NCI-H345 treated with DMSO at 0.1 percent for 48 hours (cell line): ENCODE measurements around the gene PTGES.

Source experiments
- DNase-seq: peaks from one replicate; lab custom pipeline; 2025; ENCODE audit not compliant: unreplicated experiment; lab: John Stamatoyannopoulos, UW

Gene PTGES

DNA sequence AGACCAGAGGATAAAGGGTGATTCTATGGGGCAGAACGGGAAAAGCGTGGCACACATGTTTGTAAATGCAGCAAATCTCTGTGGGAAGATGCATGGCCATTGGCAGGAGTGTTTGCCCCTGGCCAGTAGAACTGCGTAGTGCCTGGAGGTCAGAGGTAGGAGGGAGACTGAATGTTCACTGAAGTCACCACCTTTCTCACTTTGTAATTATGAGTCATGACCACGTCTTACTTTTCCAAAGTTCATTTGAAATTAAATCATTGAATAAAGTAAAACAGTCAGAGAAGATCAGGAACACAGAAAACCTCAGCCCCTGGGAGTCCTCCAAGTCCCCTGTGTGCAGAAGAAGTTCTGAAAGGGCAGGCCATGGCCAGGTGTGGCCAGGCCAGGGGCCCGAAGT lies 4.6 kb downstream of the PTGES start:
- DNase-seq: no peak

DNA sequence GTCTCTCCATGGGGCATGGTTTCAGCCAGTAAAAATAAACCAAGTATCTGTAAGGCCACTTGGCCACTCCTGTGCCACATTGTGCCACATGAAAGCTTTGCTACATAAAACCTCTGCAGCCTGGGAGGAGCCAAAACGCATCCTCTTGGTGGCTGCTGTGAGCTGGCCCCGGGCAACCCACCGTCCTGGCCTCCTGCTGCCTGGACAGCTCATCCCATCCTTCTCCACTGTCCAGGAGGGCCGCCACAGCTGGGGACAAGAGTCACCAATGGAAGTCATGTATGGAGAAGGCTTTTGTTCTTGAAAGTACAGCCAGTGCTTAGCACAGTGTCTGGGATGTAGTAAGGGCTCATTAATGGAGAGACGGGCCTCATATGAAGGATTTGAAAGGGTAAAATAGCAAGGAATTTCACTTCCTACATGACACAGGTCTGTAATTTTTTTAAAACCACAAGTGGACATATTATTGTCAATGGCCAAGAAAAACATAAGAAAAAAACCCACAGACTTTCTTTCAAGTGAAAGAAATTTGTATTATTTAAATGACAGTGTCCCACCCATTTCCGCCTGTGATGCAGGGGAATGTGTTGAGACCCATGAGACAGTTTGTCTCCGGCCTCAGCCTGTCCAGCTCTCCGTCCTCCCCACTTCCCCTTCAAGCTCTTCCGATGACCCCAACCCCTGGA lies 6.6 kb downstream of the PTGES start:
- no peak for DNase-seq

DNA sequence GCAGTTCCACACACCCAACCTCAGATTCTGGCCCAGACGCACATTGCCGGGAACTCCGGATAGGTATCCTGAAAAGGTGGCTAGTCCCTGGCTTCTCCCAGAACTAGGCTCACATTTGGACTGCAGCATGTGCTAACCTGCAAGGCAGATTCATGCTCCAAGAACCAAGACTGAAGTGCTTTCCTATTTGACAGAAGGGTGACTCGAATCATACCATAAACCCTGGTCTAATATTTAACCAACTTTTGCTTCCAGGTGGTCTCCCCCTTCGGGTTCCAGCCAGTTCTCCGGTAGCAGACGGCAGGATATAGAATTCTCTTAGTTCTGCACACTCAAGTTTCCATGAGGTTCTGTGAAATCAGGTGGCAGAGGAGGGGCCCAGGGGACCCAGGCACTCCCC lies 7.6 kb downstream of the PTGES start:
- DNase-seq: no peak

DNA sequence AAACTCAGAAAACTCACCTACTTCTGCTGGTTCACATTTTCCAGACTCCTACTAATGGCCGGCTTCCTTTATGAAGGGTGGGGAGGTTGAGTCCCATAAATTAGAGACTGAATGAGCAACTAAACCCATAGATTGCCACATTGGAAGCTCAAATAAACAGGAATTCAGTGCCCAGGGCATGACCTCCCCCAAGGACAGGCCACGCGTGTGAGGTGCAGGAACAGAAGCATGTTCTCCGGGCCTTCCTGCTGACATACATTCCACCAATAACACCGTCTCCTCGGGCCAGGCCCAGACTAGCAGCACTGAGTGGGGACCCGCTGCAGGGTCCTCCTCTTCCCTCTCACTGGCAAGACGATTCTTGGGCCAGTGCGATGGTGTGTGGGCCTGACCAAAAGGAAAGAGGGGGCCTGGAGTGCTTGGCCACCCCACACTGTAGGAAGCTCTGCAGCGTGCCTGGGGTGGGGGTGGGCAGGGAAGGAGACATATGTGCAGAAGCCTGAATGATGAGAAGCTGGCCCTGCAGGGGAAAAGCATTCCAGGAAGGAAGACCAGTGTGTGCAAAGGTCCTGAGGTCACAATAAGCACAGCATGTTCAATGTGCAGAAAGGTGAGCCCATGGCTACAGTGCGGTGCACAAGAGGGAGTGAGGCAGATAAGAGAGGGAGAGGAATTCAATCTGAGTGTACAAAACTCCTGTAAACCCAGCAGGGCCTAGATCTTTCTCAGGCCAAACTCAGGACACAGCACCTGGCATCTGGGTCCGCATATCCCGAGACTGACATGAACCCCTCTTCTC lies 12.0 kb downstream of the PTGES start:
- no peak for DNase-seq

DNA sequence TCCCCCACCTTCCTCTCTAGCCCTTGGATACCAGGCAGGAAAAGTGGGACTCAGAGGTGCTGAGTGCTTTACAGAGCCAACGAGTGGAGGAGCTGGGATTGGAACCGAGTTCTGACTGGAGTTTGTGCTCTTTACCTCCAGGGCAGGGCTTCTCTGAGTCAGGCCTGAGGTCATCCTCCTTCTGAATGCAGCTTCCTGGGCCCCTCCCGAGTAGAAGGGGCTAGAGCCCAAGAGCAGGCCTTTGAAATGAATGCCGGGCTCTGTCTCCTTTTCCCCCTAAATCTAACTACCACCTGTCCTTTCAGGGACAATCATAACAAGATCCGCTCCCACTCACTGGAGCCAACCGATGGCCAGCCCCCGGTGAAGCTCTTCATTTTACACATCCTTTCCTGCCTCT lies 12.7 kb downstream of the PTGES start:
- no peak for DNase-seq

DNA sequence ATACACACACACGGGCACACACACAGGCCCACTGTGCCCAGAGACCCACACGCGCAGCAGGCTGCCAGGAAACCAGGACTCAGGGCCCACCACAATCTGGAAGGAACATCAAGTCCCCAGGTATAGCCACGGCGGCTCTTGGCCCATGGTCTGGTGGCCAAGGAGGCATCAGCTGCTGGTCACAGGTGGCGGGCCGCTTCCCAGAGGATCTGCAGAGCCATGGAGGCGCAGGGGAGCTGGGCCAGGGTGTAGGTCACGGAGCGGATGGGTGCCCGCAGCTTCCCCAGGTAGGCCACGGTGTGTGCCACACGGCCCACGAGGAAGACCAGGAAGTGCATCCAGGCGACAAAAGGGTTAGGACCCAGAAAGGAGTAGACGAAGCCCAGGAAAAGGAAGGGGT lies 13.4 kb downstream of the PTGES start:
- no peak for DNase-seq

DNA sequence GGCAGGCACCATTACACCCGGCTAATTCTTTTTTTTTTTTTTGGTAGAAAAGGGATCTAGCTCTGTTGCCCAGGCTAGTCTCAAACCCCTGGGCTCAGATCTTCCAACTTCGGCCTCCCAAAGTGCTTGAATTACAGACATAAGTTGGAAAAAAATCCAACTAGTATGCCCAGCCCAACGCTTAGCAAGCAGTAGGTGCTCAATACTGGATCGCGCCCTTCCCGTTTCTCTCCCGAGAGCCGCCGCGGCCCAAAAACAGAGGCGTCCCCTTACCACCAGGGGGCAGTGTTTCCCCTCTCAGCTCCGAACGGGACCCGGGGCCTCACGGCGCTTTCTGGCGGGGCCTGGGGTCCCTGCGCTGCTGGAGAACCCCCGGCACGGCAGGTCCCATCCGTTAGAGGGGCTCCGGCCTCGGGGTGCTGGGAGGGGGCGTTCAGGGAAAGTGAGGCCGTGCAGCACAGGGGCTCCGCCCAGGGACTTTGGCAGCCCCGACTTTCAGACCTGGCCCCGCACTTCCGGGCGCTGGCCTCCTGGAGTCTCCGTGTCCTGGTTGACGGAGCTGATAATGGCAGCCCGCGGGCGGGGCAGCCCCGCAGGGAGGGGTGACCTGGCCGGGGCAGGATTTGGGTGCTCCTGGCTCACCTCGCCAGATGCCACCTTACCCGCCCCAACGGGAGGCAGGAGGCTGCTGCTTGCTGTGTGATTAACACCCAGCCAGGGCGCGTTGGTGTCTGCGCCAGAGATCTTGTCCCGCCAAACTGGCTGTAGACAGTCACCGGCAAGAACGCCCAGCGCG lies 15.2 kb downstream of the PTGES start:
- DNase-seq: peak; percentile 53

DNA sequence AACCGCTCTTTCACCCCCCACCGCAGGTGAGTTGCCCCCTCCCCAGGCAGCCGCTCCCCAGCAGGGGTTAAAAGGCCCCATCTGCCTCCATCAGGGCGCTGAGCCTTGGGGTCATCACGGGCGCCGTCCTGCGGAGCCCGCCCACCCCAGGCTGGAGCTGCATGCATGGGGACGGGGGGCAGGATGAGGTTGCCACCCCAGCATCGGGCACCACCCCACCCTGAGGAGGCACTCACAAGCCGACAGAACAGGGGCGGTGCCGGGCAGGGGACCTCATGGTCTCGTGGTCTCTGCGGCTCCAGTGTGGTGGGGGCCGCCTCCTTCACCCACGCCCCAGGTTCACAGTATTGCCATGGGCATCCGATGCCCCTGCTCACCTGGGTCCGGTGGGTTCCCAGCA lies 16.5 kb downstream of the PTGES start:
- no peak for DNase-seq

DNA sequence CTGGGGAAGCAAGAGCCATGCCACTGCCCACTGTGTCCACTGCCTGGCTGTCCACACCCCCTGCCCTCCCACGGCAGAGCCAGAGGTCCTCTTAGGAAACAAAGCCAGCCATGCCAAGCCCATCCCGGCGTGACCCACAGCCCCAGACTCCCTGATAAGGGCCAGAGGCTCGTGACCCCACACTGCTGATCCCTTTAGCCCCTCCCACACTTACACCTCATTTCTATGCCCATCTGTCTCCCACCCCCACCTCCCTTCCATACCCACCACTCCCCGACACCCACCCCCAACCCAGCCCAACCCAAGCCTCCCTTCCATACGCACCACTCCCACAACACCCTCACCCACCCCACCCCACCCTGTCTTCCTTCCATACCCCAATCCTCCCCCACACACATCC lies 17.3 kb downstream of the PTGES start:
- no peak for DNase-seq

DNA sequence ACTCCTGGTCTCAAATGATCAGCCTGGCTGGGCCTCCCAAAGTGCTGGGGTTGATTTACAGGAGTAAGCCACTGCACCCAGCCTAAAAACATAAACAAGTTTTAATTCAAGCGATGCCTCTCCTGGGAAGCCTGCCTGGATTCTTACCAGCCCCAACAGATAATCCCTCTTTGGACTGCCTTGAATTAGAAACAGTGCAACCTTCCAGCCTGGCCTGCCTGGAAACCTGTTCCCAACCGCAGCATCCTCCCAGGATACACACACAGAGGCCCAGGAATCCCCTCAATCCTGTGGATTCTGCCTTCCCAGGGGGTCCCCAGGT lies 19.2 kb downstream of the PTGES start:
- DNase-seq: no peak

DNA sequence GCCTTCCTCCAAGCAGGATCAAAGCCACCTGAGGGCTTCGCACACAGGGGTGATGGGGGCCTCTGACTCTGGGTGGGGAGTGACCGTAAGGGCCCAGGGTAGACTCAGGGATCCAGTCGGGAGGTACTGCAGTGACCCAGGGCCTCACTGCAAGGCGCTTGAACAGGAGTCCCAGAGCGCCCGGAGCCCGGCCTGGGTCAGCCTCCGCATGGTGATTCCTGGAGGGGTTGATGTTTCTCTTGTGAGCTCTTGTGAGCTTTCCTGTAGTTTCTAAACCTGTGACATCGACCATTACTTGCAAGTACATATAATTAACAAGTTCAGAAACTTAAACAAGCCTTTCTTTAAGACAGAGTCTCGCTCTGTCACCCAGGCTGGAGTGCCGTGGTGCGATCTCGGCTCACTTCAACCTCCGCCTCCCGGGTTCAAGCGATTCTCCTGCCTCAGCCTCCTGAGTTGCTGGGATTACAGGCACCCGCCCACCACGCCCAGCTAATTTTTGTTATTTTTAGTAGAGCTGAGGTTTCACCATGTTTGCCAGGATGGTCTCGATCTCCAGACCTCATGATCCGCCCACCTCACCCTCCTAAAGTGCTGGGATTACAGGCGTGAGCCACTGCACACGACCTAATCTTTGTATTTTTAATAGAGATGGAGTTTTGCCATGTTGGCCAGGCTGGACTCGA lies 19.8 kb downstream of the PTGES start:
- no peak for DNase-seq

DNA sequence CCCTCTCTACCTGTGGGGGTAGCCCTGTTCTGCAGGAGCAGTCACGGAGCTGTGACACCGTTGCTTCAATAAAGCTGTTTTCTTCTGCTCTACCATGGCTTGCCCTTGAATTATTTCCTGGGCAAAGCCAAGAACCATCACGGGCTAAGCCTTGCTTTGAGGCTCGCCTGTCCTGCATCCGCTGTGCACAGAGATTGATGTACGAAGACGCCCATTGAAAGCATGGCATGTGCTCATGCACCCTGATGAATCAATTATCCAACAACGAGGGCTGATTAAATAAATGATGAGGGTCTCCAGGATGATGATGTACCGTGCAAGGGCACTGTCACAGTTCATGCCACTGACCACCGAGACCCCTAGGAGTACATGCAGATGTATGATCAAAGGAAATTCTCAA lies 20.7 kb downstream of the PTGES start:
- DNase-seq: no peak

DNA sequence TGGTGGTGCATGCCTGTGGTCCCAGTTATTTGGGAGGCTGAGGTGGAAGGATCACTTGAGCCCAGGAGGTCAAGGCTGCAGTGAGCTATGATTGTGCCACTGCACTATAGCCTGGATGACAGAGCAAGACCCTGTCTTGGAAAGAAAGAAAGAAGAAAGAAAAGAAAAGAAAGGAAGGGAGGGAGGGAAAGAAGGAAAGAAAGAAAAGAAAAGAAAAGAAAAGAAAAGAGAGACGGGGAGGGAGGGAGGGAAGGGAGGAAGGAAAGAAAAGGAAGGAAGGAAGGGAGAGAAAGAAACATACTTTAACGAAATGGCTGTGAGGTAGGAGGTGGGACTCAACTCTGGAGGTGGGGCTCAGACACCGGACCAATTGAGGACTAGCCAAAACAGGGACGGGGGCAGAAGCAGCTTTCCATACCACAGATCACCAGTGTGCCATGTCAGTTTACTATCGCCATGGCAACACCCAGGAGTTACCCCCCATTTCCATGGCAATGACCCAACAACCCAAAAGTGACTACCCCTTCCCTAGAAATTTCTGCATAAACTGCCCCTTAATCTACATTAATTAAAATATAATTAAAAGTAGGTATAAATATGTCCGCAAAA lies 21.3 kb downstream of the PTGES start:
- DNase-seq: no peak

DNA sequence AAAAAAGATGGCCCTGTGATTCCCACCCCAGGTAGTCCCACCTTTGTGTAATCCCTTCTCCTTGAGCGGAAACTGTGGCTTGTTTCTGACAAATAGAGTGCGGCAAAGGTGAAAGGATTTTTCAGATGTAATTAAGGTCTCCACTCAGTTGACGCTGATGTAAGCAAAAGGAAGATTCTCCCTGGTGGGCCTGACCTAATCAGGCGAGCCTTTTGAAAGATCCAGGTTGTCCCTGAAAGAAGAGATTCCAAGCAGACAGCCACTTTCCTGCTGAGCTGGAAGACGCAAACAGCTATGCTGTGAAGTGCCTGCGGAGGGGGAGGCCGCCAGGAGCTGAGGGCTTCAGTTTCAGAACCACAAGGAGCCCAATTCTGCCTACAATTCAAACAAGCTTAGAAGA lies 24.1 kb downstream of the PTGES start:
- DNase-seq: no peak

DNA sequence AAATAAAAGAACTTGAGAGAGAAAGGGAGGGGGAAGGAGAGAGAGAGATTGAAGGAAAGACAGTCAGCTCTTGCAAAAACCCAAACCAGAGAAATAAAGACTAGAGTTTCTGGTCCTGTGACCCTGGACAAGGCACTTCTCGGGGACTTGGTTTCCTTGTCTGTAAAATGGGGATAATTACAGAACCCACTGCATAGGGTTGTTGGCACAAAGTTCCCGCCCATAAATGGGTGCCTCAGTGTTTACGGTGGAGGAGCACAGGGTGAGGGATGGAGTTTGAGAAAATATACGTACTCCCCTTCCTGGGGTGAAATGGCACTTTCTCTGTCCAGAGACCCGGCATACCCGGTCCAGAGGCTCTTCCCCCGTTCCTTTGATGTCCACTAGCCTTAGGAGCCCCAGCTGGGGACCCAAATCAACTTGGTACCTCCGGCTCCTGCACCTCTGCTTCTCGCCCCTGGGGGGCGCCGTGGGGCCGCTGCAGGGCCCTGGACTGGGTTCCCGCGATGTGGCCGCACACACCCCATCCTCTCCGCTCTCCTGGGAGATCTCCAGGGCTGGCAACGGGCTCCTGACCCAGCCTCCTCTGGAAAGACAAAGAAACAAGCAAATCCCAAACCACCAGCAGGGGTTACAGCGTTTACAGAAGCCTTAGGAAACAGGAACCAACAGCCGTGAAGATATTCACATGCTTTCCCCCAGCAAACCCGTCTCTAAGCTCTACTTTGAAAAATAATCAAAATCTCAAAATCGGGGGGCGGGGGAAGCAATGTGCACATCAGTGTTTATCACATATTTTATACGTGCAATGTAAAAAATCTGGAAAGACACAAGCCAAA lies 26.3 kb downstream of the PTGES start:
- DNase-seq: peak; percentile 67

DNA sequence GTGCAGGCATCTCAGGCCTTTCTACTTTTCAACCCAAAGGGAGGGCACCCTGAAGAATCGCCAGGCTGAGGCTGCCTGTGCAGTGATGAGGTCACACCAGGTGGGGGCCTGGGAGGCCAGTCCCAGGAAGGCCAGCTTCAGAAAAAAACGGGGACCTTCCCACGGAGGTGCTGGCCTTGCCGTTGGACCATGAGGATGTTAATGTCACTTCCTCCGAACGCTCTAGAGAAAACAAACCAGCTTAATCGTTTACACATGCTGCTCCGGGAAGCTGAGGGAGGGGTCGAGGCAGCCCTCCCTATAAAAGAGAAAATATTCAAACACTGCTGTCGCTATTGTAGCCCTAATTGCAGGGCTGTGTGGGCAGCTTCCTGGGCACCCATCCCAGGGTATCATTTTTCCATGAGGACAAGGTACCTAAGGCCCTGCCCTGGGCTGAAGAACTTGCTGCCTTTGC lies 27.0 kb downstream of the PTGES start:
- DNase-seq: no peak

DNA sequence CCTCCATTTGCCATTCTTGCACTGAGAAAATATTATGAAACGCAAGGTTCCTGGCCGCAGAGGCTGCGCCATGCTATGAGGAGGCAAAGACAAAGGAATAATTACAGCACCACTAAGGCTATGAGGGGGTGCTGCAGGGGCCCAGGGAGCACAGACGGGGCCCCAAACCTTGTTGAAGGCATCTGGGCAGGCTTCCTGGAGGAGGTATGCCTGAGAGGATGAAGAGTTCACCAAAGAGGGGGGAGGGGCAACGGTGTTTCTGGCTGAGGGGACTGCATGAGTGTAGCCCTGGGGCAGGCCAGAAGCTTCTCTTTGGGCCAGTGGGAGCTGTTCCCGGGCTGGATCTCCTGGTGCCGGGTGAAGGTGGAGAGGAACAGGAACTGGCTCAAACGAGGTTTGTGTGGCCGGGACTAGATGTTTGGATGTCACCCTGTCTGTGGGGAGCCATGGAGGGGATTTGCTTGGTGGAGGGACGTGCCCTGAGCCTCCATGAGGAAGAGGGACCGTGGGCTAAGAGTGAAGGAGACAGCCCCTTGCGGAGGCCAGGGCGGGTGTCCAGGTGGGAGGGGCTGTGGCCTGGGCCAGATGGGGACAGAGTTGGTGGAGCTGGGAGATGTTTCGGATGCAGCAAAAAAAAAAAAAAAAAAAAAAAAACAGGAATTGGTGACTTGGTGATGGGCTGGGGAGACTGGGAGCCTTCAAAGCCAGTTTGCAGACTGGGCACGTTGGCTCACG lies 28.2 kb downstream of the PTGES start:
- no peak for DNase-seq

DNA sequence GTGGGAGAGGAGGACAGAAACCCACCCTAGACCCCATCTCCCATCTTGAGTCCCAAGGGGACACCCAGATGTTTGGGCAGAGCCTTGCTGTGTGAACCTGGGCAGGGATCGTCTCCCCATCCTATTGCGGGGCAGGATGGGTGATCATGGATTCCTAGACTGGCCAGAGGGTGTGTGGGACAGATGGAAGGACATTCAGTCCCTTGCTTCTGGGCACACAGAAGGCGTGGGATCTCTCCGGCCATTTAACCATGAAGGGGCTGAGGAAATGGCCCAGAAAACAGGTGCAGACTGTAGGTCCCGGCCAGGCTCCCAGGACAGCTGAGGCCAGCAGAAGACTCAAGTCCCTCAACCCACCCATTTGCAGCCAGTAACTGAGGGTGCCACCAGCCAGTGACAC lies 29.9 kb downstream of the PTGES start:
- no peak for DNase-seq

DNA sequence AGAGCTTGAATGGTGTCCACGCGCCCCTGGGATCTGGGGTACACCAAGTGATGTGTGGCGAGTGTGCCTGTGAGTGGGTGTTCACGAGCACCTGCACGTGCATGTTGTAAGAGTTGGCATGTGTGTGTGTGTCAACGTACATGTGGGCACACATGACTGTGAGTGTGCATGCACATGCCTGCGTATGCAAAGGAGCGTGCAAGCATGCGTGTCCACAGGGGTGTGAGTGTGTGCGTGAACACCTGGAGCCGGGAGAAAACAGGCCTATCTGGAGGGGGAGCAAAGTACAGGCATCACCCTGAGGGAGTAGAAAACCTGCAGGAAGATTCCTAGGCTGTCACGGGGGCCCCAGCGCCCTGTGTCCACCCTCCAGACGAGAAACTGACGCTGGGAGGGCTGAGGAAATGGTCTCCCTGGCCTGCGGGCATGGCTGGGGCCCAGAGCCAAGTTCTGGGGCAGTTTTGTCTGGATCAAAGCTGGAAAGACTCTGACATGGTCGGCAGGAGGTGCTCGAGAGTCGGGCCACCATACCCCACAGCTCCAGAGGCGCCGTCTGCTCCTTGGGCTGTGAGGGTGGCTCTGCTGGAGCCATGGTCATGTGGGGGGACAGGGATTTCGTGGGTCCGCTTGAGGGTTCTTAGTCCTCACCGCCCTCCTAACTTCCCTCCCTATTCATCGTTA lies 31.8 kb downstream of the PTGES start:
- DNase-seq: no peak
